ENCODE data around the gene PPM1B.

DNA sequence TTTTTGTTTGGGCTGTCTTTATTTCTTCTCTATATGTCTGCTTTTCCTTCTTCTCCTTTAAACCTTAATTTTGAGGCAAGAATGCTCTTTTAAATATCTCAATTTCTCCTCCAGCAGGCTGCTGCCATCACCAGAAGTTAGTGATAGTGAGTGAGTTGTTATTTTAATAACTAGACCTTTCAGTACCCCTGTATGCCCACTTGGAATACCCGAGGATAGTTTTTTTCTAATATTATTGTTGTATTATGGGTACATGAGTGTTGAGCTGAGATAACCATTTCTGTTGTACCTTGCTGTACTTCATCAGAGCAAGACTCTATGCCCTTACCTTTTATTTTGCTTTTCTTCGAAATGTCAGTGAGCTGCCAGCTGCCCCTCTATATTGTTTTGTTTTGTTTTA lies 50.1 kb downstream of the PPM1B start:
- TF ChIP-seq ZNF785 (tag by site-specific recombination; IDR thresholded peaks at IDR 0.05) (no peak), ZNF629 (tag by site-specific recombination; IDR thresholded peaks at IDR 0.05) (no peak), ZNF660 (tag by site-specific recombination; IDR thresholded peaks at IDR 0.05) (no peak), ZNF704 (tag by site-specific recombination; IDR thresholded peaks at IDR 0.05) (no peak), ZNF133 (tag by site-specific recombination; IDR thresholded peaks at IDR 0.05) (no peak), PBX3 (CRISPR knock-in tag; IDR thresholded peaks at IDR 0.05) (no peak), ZNF544 (tag by site-specific recombination; IDR thresholded peaks at IDR 0.05) (no peak)
- TF ChIP-seq, protein P1, sequence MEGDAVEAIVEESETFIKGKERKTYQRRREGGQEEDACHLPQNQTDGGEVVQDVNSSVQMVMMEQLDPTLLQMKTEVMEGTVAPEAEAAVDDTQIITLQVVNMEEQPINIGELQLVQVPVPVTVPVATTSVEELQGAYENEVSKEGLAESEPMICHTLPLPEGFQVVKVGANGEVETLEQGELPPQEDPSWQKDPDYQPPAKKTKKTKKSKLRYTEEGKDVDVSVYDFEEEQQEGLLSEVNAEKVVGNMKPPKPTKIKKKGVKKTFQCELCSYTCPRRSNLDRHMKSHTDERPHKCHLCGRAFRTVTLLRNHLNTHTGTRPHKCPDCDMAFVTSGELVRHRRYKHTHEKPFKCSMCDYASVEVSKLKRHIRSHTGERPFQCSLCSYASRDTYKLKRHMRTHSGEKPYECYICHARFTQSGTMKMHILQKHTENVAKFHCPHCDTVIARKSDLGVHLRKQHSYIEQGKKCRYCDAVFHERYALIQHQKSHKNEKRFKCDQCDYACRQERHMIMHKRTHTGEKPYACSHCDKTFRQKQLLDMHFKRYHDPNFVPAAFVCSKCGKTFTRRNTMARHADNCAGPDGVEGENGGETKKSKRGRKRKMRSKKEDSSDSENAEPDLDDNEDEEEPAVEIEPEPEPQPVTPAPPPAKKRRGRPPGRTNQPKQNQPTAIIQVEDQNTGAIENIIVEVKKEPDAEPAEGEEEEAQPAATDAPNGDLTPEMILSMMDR (tag by site-specific recombination; IDR thresholded peaks at IDR 0.05) = no peak
- TF ChIP-seq, protein P2, sequence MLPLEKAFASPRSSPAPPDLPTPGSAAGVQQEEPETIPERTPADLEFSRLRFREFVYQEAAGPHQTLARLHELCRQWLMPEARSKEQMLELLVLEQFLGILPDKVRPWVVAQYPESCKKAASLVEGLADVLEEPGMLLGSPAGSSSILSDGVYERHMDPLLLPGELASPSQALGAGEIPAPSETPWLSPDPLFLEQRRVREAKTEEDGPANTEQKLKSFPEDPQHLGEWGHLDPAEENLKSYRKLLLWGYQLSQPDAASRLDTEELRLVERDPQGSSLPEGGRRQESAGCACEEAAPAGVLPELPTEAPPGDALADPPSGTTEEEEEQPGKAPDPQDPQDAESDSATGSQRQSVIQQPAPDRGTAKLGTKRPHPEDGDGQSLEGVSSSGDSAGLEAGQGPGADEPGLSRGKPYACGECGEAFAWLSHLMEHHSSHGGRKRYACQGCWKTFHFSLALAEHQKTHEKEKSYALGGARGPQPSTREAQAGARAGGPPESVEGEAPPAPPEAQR (tag by site-specific recombination; IDR thresholded peaks at IDR 0.05) = no peak
